Activated CD4-positive, alpha-beta memory T cell treated with anti-CD3 and anti-CD28 coated beads for 36 hours (primary cell): Measurements from ENCODE around the gene EPHA7. TPM values are rescaled to one million over a fixed set of nuclear protein-coding genes. Genes with fewer than 3 reads are reported as not detected.

ENCODE experiments used
- CTCF ChIA-PET: fragments of 350-600 bp; sonication (Branson Sonifier 250); formaldehyde crosslinking; loops from one replicate; lab custom pipeline; 2021; ENCODE audit warnings: antibody characterized with exemption, inconsistent platforms; lab: Charles Lee
- POLR2A ChIA-PET: fragments of 350-600 bp; sonication (Branson Sonifier 250); formaldehyde crosslinking; loops from one replicate; lab custom pipeline; 2021; ENCODE audit warnings: antibody characterized with exemption; lab: Charles Lee
- DNase-seq: peaks from one replicate; pipeline ENCODE4 v3.0.0-alpha.2; 2020
- H3K27ac Mint-ChIP-seq: one replicate; pipeline ENCODE4 v1.8.0; 2021; ENCODE audit warnings: mixed read lengths
- H3K27me3 Mint-ChIP-seq: one replicate; pipeline ENCODE4 v1.8.0; 2021; ENCODE audit warnings: mixed read lengths
- H3K36me3 Mint-ChIP-seq: one replicate; pipeline ENCODE4 v1.8.0; 2021; ENCODE audit warnings: mixed read lengths
- H3K4me1 Mint-ChIP-seq: one replicate; pipeline ENCODE4 v1.8.0; 2021; ENCODE audit warnings: low read depth, mixed read lengths
- H3K4me3 Mint-ChIP-seq: one replicate; pipeline ENCODE4 v1.8.0; 2021; ENCODE audit warnings: mild to moderate bottlenecking, mixed read lengths
- H3K9me3 Mint-ChIP-seq: one replicate; pipeline ENCODE4 v1.8.0; 2021; ENCODE audit warnings: mixed read lengths
- intact Hi-C: fragments of 100-400 bp; cut with micrococcal nuclease; formaldehyde crosslinking; loops from one replicate; pipeline ENCODE4 v1.15.1; 2023
- total RNA-seq, 2 experiments: library from RNA; stranded (reverse); gene quantifications; one replicate each; pipeline ENCODE4 v1.2.3, GENCODE V29; 2021

The EPHA7 gene
- total RNA-seq, 2 experiments from 2014 or later = not detected

DNA sequence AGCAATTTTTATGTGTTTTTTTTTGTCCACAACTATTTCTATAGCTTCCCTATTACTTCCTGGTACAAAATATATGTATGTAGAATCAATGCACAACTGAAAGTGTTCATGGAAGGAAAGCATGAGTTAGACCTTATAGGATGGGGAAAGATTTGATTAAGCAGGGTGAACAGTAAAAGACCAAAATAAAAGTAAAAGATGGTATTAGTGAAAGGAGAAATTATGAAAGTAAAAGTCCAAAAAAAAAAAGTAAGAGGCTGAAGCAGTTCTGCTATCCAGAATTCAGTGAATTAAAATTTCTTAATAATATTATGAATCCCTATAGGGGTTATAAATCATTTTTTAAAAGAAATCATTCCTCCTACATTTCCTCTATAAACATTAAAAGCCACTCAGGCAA lies 114.3 kb downstream of the EPHA7 start:
- Mint-ChIP-seq H3K36me3 (no peaks in the 10 kb centered on the region), H3K4me1 (no peaks in the 10 kb centered on the region), H3K27ac (no peak overlapping the region), H3K27me3 (no peaks in the 10 kb centered on the region), H3K9me3 (peaks cover 2% of the 10 kb centered on the region), H3K4me3 (no peak overlapping the region)
- intact Hi-C loops = no loop called here
- POLR2A ChIA-PET = no interaction called here
- no peak for DNase-seq
- CTCF ChIA-PET = no interaction called here

DNA sequence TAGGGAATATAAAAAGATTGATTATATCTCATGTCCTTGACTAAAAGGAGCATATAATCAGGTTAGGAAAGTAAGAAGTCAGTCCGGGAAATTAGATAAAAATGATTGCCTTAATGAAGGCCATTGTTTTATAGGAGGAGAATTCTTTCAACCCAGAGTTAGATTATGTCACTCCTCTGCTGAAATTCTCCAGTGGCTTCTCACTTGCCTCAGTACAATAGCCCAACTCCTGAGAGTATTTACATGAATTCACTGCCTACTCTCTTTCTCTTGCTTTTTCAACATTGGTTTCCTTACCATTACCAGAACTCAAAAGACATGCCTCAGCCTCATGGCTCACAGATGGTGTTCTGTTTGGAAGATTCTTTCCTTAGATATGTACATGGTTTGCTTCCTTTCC lies 114.9 kb downstream of the EPHA7 start:
- Mint-ChIP-seq H3K9me3 (peaks cover 6% of the 10 kb centered on the region), H3K27ac (no peak overlapping the region), H3K27me3 (no peaks in the 10 kb centered on the region), H3K36me3 (no peaks in the 10 kb centered on the region), H3K4me3 (no peak overlapping the region), H3K4me1 (no peaks in the 10 kb centered on the region)
- no peak for DNase-seq
- CTCF ChIA-PET = no interaction called here
- POLR2A ChIA-PET = no interaction called here
- intact Hi-C loops = no loop called here

DNA sequence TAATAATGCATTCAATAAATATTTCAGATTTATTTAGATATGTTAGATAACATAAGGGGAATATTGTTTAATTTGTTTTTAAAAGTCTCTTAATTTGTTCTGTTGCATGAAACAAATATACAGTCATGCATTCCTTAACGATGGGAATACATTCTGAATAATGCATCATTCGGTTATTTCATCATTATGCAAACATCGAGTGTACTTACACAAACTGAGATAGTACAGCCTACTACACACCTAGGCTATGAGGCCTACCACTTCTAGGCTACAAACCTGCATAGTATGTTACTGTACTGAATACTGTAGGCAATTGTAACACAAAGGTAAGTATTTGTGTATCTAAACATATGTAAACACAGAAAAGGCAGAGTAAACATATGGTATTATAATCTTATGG lies 118.7 kb downstream of the EPHA7 start:
- no peaks in the 10 kb centered on the region for H3K4me1 Mint-ChIP-seq
- H3K36me3 Mint-ChIP-seq = no peaks in the 10 kb centered on the region
- H3K9me3 Mint-ChIP-seq = peaks cover 8% of the 10 kb centered on the region
- H3K27me3 Mint-ChIP-seq = no peaks in the 10 kb centered on the region
- H3K27ac Mint-ChIP-seq = no peak overlapping the region
- intact Hi-C loops = no loop called here
- no peak overlapping the region for H3K4me3 Mint-ChIP-seq
- CTCF ChIA-PET = no interaction called here
- DNase-seq = no peak
- POLR2A ChIA-PET = no interaction called here

DNA sequence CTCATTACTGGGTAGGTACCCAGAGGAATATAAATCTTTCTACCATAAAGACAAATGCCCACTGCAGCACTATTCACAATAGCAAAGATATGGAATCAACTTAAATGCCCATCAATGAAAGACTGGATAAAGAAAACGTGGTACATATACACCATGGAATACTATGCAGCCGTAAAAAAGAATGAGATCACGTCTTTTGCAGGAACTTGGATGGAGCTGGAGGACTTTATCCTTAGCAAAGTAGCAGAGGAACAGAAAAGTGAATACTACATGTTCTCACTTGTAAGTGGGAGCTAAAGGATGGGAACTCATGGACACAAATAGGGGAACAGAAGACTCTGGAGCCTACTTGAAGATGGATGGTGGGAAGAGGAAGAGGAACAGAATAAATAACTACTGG lies 119.7 kb downstream of the EPHA7 start:
- no peaks in the 10 kb centered on the region for H3K4me1 Mint-ChIP-seq
- intact Hi-C loops = no loop called here
- DNase-seq = no peak
- POLR2A ChIA-PET = no interaction called here
- CTCF ChIA-PET = no interaction called here
- no peaks in the 10 kb centered on the region for H3K27me3 Mint-ChIP-seq
- no peak overlapping the region for H3K27ac Mint-ChIP-seq
- peaks cover 8% of the 10 kb centered on the region for H3K9me3 Mint-ChIP-seq
- H3K36me3 Mint-ChIP-seq = no peaks in the 10 kb centered on the region
- no peak overlapping the region for H3K4me3 Mint-ChIP-seq

DNA sequence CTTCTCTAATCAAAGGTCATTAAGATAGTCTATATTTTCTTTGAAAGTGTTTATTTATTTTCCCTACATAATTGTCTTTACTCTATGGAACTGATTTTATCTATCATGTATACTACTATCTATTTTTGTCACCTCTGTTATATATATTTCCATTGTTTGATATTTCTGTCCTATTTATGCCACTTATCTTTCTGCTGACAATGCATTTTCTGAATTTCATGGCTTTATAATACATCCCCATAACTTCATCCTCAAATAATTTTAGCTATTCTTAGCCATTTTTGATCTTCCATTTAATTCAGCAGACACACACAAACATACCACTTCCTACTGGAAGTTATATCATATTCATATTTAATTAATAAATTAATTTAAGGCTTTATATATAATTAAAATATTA lies 123.7 kb downstream of the EPHA7 start:
- no peak overlapping the region for H3K4me3 Mint-ChIP-seq
- H3K9me3 Mint-ChIP-seq = peaks cover 8% of the 10 kb centered on the region
- no peaks in the 10 kb centered on the region for H3K36me3 Mint-ChIP-seq
- ChIA-PET CTCF (no interaction called here), POLR2A (no interaction called here)
- DNase-seq = no peak
- H3K27me3 Mint-ChIP-seq = no peaks in the 10 kb centered on the region
- no peak overlapping the region for H3K27ac Mint-ChIP-seq
- no peaks in the 10 kb centered on the region for H3K4me1 Mint-ChIP-seq
- intact Hi-C loops = no loop called here

DNA sequence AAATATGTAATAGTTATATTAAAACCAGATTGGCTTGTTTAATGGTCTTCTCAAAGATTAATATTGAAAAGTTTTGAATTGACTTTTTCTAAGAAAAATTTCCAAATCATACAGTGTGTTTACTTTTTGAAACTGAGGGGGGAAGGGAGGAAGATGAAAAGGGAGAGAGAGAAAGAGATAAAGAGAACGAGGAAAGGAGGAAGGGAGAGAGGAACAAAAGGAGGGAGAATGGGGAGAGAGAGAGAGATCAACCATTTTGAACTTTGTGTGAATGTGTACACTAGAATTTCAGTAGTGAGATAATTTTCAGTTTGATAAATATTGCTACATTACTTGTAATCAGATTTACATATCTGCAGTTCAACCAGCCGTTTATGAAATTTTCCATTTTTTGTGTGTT lies 124.5 kb downstream of the EPHA7 start:
- H3K27ac Mint-ChIP-seq = no peak overlapping the region
- ChIA-PET CTCF (no interaction called here), POLR2A (no interaction called here)
- H3K27me3 Mint-ChIP-seq = no peaks in the 10 kb centered on the region
- intact Hi-C loops = no loop called here
- DNase-seq = no peak
- H3K4me3 Mint-ChIP-seq = no peak overlapping the region
- H3K9me3 Mint-ChIP-seq = peaks cover 7% of the 10 kb centered on the region
- no peaks in the 10 kb centered on the region for H3K36me3 Mint-ChIP-seq
- no peaks in the 10 kb centered on the region for H3K4me1 Mint-ChIP-seq

DNA sequence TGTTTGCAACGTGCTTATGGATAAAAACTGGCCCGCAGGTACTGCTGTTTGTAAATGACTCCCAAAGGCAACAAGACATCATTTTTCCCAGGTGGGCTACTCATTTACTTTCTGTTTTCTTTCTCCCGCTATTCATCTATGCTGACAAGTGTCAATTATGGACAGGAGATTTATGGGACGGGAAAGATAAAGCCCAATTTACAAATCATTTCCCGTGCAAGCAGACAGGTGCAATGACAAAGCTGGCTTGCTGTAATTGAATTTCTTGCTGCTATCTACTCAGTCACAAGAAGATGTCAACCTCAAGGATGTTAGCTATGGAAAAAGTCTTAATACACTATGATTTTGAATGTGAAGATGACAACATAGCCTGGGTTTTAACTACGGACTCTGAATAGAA lies 125.5 kb downstream of the EPHA7 start:
- no peaks in the 10 kb centered on the region for H3K27me3 Mint-ChIP-seq
- ChIA-PET POLR2A (no interaction called here), CTCF (no interaction called here)
- no peaks in the 10 kb centered on the region for H3K36me3 Mint-ChIP-seq
- H3K9me3 Mint-ChIP-seq = peaks cover 2% of the 10 kb centered on the region
- no peaks in the 10 kb centered on the region for H3K4me1 Mint-ChIP-seq
- no peak overlapping the region for H3K4me3 Mint-ChIP-seq
- intact Hi-C loops = no loop called here
- no peak overlapping the region for H3K27ac Mint-ChIP-seq
- no peak for DNase-seq

DNA sequence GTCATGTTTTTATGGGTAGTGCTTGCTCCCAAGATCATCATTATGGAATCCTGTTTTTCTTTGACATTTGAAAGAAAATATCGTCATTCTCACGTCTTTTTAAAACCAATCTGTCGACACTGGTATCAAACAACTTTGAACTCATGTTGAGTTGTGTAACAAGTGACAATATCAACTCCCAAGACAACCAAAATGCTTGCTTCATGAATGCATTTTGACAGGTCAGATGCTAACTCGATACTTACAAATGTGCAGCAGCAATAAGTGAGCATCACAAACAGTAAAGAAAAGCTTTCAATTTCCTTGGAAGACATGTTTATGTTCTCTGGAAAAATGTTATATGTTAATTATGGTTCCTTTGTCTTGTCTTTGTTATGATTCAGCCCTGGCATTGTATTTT lies 125.9 kb downstream of the EPHA7 start:
- Mint-ChIP-seq H3K36me3 (no peaks in the 10 kb centered on the region), H3K4me3 (no peak overlapping the region), H3K27ac (no peak overlapping the region), H3K9me3 (peaks cover 2% of the 10 kb centered on the region), H3K27me3 (no peaks in the 10 kb centered on the region), H3K4me1 (no peaks in the 10 kb centered on the region)
- CTCF ChIA-PET = no interaction called here
- intact Hi-C loops = no loop called here
- no peak for DNase-seq
- POLR2A ChIA-PET = no interaction called here

DNA sequence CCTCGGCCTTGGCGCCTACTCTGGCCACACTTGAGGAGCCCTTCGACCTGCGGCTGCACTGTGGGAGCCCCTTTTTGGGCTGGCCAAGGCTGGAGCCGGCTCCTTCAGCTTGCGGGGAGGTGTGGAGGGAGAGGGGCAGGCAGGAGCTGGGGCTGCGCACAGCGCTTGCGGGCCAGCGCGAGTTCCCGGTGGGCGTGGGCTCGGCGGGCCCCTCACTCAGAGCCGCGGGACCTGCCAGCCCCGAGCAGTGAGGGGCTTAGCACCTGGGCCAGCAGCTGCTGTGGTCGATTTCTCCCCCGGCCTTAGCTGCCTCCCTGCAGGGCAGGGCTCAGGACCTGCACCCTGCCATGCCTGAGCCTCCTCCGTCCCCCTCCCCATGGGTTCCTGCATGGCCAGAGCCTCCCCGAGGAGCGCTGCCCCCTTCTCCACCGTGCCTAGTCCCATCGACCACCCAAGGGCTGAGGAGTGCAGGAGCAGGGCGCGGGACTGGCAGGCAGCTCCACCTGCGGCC lies 136.8 kb downstream of the EPHA7 start:
- CTCF ChIA-PET = no interaction called here
- no peak for DNase-seq
- POLR2A ChIA-PET = no interaction called here

DNA sequence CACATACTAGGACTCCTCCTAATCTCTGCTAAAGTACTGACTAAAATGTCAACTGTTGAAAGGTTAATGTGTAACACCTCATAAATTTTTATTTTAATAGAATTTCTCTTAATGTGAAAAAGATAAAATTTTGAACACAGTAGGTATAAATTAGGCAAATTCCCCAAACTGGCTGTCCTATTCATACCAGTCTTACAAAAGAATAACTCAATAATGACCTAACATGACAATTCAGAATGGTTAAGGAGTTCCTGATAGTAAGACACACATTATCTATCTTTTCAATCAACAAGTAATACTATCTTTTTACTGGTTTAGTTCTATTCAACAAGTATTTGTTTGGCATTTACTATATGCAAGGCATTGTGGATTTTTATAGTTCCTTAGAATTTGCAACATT lies 141.1 kb downstream of the EPHA7 start:
- Mint-ChIP-seq H3K4me3 (no peak overlapping the region), H3K4me1 (no peaks in the 10 kb centered on the region), H3K9me3 (peaks cover 5% of the 10 kb centered on the region), H3K36me3 (no peaks in the 10 kb centered on the region), H3K27me3 (no peaks in the 10 kb centered on the region), H3K27ac (no peak overlapping the region)
- POLR2A ChIA-PET = no interaction called here
- CTCF ChIA-PET = no interaction called here
- no peak for DNase-seq
- intact Hi-C loops = no loop called here

More for the DNA sequence above, 136.8 kb downstream of the EPHA7 start:
- no peaks in the 10 kb centered on the region for H3K36me3 Mint-ChIP-seq
- no peak overlapping the region for H3K27ac Mint-ChIP-seq
- peaks cover 9% of the 10 kb centered on the region for H3K9me3 Mint-ChIP-seq
- no peaks in the 10 kb centered on the region for H3K27me3 Mint-ChIP-seq
- intact Hi-C loops = no loop called here
- no peaks in the 10 kb centered on the region for H3K4me1 Mint-ChIP-seq
- H3K4me3 Mint-ChIP-seq = no peak overlapping the region

DNA sequence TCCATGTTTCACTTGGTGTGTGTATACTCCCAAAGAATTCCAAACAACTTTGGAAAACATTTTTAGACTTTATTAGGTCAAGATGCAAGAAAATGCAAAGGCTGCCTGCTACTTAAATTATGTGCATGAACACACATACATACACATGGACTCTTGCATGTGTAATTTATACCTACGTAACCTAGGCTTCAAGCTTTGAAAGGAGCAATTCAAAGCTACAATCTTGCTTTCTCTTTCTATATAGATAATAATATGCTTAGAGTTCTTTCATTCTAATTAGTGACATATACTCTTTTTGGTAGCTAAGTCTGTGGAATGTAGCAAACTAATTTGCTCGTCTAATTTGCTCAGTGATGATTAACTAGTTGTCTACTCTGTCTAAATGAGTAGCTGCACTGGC lies 146.5 kb downstream of the EPHA7 start:
- ChIA-PET POLR2A (no interaction called here), CTCF (no interaction called here)
- Mint-ChIP-seq H3K9me3 (peaks cover 2% of the 10 kb centered on the region), H3K4me1 (no peaks in the 10 kb centered on the region), H3K36me3 (no peaks in the 10 kb centered on the region), H3K27ac (no peak overlapping the region), H3K4me3 (no peak overlapping the region), H3K27me3 (no peaks in the 10 kb centered on the region)
- intact Hi-C loops = no loop called here
- DNase-seq = no peak

DNA sequence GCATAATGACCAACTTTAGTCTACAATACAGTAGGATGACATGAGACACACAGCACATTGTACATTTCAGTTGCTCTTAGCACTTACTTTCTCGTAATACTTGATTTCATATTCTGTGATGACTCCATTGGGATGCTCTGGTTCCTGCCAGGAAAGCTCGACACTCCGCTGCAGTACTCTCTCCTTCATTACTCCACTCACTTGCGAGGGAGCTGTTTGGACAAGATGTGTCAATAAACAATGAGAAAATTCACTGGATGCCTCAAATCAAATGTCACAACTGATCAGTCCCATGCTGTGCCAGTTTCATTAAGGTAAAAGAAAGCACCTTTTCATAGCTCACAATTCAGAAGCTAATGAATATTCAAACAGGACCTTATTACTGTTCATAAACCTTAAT lies 147.1 kb downstream of the EPHA7 start:
- CTCF ChIA-PET = no interaction called here
- Mint-ChIP-seq H3K27ac (no peak overlapping the region), H3K9me3 (peaks cover 2% of the 10 kb centered on the region), H3K36me3 (no peaks in the 10 kb centered on the region), H3K4me3 (no peak overlapping the region), H3K4me1 (no peaks in the 10 kb centered on the region), H3K27me3 (no peaks in the 10 kb centered on the region)
- POLR2A ChIA-PET = no interaction called here
- intact Hi-C loops = no loop called here
- DNase-seq = no peak

DNA sequence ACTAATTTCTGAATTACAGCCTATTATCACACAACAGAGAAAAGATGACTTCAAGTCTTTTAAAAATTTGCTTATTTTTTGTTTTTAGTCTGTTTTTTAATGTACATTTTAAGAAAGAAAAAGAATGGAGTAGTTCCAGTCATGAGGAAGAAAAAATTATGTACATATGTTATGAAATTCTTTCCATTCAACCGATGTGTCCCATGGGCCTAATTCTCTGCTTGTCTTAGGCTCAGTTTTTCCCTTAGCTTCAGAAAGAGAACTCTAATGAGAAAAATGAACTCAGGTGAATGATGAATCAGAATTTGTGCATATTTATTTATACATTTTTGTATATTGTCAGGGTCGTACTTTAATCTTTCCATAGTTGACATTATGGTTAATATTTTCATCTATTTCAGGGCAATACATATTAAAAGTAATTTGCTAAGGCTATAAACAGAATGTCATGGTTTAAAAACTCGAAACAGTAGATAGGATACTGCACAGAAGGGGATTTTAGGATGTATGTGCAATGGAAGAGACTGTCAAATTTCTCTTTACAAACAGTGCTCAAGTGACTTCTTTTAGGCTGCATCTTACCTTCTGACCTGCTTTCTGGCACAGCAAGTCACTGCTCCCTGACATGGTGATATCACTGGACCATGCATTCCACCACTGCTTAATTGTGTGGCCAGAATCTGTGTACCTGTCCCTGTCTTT lies 153.1 kb downstream of the EPHA7 start:
- Mint-ChIP-seq H3K27me3 (no peaks in the 10 kb centered on the region), H3K9me3 (no peaks in the 10 kb centered on the region), H3K4me1 (no peaks in the 10 kb centered on the region), H3K27ac (no peak overlapping the region), H3K36me3 (no peaks in the 10 kb centered on the region), H3K4me3 (no peak overlapping the region)
- DNase-seq = no peak
- ChIA-PET CTCF (no interaction called here), POLR2A (no interaction called here)
- intact Hi-C loops = no loop called here
